Measurements from ENCODE around the gene ADH6.
"Not testable (repeated sequence)": the region's sequence is repeated elsewhere in the genome, so short reads cannot be mapped to it uniquely, and the experiment has no call there.

DNA sequence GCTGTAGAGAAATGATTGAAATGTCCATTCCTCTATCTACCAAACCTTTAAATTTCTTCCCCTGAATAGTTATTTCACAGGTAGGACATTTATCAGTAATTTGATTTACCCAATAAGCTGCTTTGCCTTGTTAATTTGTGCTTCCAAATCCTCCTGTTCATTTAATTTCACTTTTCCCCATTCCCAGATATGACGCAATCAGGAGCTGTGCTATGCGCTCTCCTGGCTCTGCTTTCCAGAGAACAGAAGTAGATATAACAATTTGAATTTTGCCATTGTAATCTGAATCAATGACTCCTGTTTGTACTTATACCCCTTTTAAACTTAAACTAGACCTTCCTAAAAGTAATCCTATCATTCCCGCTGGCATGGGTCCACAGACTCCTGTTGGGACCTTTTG, 29.1 kb downstream of the ADH6 start:
- TF ChIP-seq, protein P1, sequence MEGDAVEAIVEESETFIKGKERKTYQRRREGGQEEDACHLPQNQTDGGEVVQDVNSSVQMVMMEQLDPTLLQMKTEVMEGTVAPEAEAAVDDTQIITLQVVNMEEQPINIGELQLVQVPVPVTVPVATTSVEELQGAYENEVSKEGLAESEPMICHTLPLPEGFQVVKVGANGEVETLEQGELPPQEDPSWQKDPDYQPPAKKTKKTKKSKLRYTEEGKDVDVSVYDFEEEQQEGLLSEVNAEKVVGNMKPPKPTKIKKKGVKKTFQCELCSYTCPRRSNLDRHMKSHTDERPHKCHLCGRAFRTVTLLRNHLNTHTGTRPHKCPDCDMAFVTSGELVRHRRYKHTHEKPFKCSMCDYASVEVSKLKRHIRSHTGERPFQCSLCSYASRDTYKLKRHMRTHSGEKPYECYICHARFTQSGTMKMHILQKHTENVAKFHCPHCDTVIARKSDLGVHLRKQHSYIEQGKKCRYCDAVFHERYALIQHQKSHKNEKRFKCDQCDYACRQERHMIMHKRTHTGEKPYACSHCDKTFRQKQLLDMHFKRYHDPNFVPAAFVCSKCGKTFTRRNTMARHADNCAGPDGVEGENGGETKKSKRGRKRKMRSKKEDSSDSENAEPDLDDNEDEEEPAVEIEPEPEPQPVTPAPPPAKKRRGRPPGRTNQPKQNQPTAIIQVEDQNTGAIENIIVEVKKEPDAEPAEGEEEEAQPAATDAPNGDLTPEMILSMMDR (IDR thresholded peaks at IDR 0.05) = not testable (repeated sequence)
- not testable (repeated sequence) for TF ChIP-seq SIN3A (IDR thresholded peaks at IDR 0.05; ENCODE audit: borderline replicate concordance, insufficient read depth, low read depth, low read length)
